ENCODE measurements around the gene OBSCN.

DNA sequence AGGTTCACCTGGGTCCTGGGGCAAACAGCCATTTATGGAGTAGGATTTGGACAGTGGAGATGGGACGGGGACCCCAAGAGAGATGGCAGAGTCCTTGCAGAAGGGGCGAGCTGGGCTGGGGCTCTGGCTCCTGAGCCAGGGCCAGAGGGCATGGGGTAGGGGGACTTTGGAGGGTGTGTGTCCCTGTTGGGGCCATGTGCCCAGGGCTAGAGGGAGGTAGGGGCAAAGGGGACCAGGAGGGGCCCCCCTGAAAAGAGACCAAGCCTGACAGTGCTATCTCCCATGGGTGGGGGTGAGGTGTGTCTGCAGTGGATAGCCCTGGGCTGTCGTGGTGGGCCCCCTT, 106.4 kb downstream of the OBSCN start:
- TF ChIP-seq POLR2AphosphoS5 (IDR thresholded peaks at IDR 0.05; ENCODE audit: low read depth, low read length) (no peak), TAF1 (IDR thresholded peaks at IDR 0.05; ENCODE audit: borderline replicate concordance, insufficient read depth, low read length) (no peak), SIN3A (IDR thresholded peaks at IDR 0.05; ENCODE audit: borderline replicate concordance, insufficient read depth, low read length) (no peak), FOXP2 (optimal IDR thresholded peaks at IDR 0.05; ENCODE audit: borderline replicate concordance, extremely low read depth, extremely low read length, insufficient read depth) (no peak)
